LNCAP (cell line): ENCODE data around the gene NPTX1.

Experiments used
- CTCF ChIP-seq: fragments of 450-650 bp; IDR thresholded peaks from 2 replicates; pipeline ENCODE4 v1.5.1; 2017; ENCODE audit warnings: mild to moderate bottlenecking

NPTX1 gene

GRCh38 chr17:80449194-80449929, 27.0 kb downstream of the NPTX1 start:
- no peak for TF ChIP-seq CTCF

GRCh38 chr17:80447790-80448189, 28.6 kb downstream of the NPTX1 start:
- no peak for TF ChIP-seq CTCF

- TF ChIP-seq CTCF: no peak
Observed at GRCh38 chr17:80446645-80447405, 29.6 kb downstream of the NPTX1 start.

GRCh38 chr17:80445726-80446110, 30.7 kb downstream of the NPTX1 start:
- no peak for TF ChIP-seq CTCF

GRCh38 chr17:80445007-80445725, 31.2 kb downstream of the NPTX1 start:
- no peak for TF ChIP-seq CTCF

- no peak for TF ChIP-seq CTCF
Observed at GRCh38 chr17:80444644-80444979, 31.8 kb downstream of the NPTX1 start.

- TF ChIP-seq CTCF: no peak
Observed at GRCh38 chr17:80443916-80444643, 32.3 kb downstream of the NPTX1 start.
